Measurements from ENCODE around the gene LYPD5.
"Not testable (repeated sequence)": the region's sequence is repeated elsewhere in the genome, so short reads cannot be mapped to it uniquely, and the experiment has no call there.

Gene LYPD5

GRCh38 chr19:43802216-43802951, at the start of gene LYPD5:
Gene LYPD5, minus strand, starts transcription at chr19:43802447. Its CDS starts 67 bp downstream, at chr19:43802380.
- DNase-seq (no peak), ATAC-seq (no peak)
- peaks cover 49% of the 10 kb centered on the region for H3K27me3 Mint-ChIP-seq
- no peaks in the 10 kb centered on the region for H3K9me3 Mint-ChIP-seq
- peaks cover 22% of the 10 kb centered on the region for H3K4me1 Mint-ChIP-seq
- H3K4me3 Mint-ChIP-seq = no peak within 1 kb of the TSS
- H3K27ac Mint-ChIP-seq = peak within 1 kb of the TSS in 1 of 2 donors; percentile 56

- no peaks in the 10 kb centered on the region for H3K27me3 Mint-ChIP-seq
- ATAC-seq (no peak), DNase-seq (no peak)
- H3K9me3 Mint-ChIP-seq = peaks cover 33 to 38% of the 10 kb centered on the region in 2 donors
- H3K4me3 Mint-ChIP-seq = no peak overlapping the region
- no peaks in the 10 kb centered on the region for H3K4me1 Mint-ChIP-seq
- no peak overlapping the region for H3K27ac Mint-ChIP-seq
Observed at GRCh38 chr19:43848821-43849220, 46.6 kb upstream of the LYPD5 start.

- DNase-seq (no peak), ATAC-seq (no peak)
- peaks cover 32 to 37% of the 10 kb centered on the region in 2 donors for H3K9me3 Mint-ChIP-seq
- H3K27me3 Mint-ChIP-seq = no peaks in the 10 kb centered on the region
- H3K4me1 Mint-ChIP-seq = no peaks in the 10 kb centered on the region
- no peak overlapping the region for H3K27ac Mint-ChIP-seq
- no peak overlapping the region for H3K4me3 Mint-ChIP-seq
Observed at GRCh38 chr19:43847884-43848283, 45.6 kb upstream of the LYPD5 start.

- Mint-ChIP-seq H3K4me3 (no peak overlapping the region), H3K9me3 (peaks cover 27 to 31% of the 10 kb centered on the region in 2 donors), H3K27ac (no peak overlapping the region), H3K4me1 (no peaks in the 10 kb centered on the region), H3K27me3 (no peaks in the 10 kb centered on the region)
- ATAC-seq (no peak), DNase-seq (no peak)
Observed at GRCh38 chr19:43847246-43847645, 45.0 kb upstream of the LYPD5 start.

- Mint-ChIP-seq H3K4me1 (no peaks in the 10 kb centered on the region), H3K4me3 (no peak overlapping the region), H3K27ac (no peak overlapping the region), H3K27me3 (no peaks in the 10 kb centered on the region), H3K9me3 (peaks cover 38 to 53% of the 10 kb centered on the region in 2 donors)
- ATAC-seq (no peak), DNase-seq (no peak)
Observed at GRCh38 chr19:43842007-43842406, 39.8 kb upstream of the LYPD5 start.

- ATAC-seq (no peak), DNase-seq (no peak)
- no peak overlapping the region for H3K27ac Mint-ChIP-seq
- H3K4me1 Mint-ChIP-seq = no peaks in the 10 kb centered on the region
- H3K4me3 Mint-ChIP-seq = no peak overlapping the region
- H3K27me3 Mint-ChIP-seq = no peaks in the 10 kb centered on the region
- H3K9me3 Mint-ChIP-seq = peaks cover 43 to 61% of the 10 kb centered on the region in 2 donors
Observed at GRCh38 chr19:43839139-43839538, 36.9 kb upstream of the LYPD5 start.

- peak; percentile 74 to 84 for DNase-seq
- Mint-ChIP-seq H3K4me3 (peak within 1 kb of the TSS; percentile 91 to 94), H3K27ac (peak within 1 kb of the TSS; percentile 72 to 87), H3K9me3 (peaks cover 13 to 25% of the 10 kb centered on the region in 2 donors), H3K27me3 (peaks cover 28% of the 10 kb centered on the region), H3K4me1 (peaks cover 24% of the 10 kb centered on the region)
- peak; percentile 99 for ATAC-seq
Observed at GRCh38 chr19:43826787-43827754, 24.8 kb upstream of the LYPD5 start, which contains the start of gene ZNF283. Gene ZNF283, plus strand, starts transcription at chr19:43827321. Its CDS starts 6,184 bp downstream, at chr19:43833505.

GRCh38 chr19:43824572-43824971, 22.3 kb upstream of the LYPD5 start:
- DNase-seq, H3K27ac Mint-ChIP-seq, ATAC-seq, H3K4me3 Mint-ChIP-seq: not testable (repeated sequence)
- Mint-ChIP-seq H3K9me3 (peaks cover 13 to 34% of the 10 kb centered on the region in 2 donors), H3K4me1 (peaks cover 36% of the 10 kb centered on the region), H3K27me3 (peaks cover 41% of the 10 kb centered on the region)

GRCh38 chr19:43823856-43824255, 21.6 kb upstream of the LYPD5 start:
- not testable (repeated sequence) for H3K27ac Mint-ChIP-seq, DNase-seq, ATAC-seq, H3K4me3 Mint-ChIP-seq
- peaks cover 13 to 35% of the 10 kb centered on the region in 2 donors for H3K9me3 Mint-ChIP-seq
- peaks cover 48% of the 10 kb centered on the region for H3K27me3 Mint-ChIP-seq
- H3K4me1 Mint-ChIP-seq = peaks cover 36% of the 10 kb centered on the region

- Mint-ChIP-seq H3K4me3 (peak overlapping the region; percentile 85 to 88), H3K9me3 (peaks cover 17 to 33% of the 10 kb centered on the region in 2 donors), H3K27ac (no peak overlapping the region), H3K27me3 (peaks cover 55% of the 10 kb centered on the region), H3K4me1 (peaks cover 13% of the 10 kb centered on the region)
- ATAC-seq = no peak
- DNase-seq = no peak
Observed at GRCh38 chr19:43820884-43821215, 18.6 kb upstream of the LYPD5 start.

- peaks cover 15 to 31% of the 10 kb centered on the region in 2 donors for H3K9me3 Mint-ChIP-seq
Observed at GRCh38 chr19:43820098-43820883, 18.0 kb upstream of the LYPD5 start.

GRCh38 chr19:43818500-43818899, 16.3 kb upstream of the LYPD5 start:
- Mint-ChIP-seq H3K27ac (no peak overlapping the region), H3K4me1 (peaks cover 12% of the 10 kb centered on the region), H3K4me3 (no peak overlapping the region), H3K27me3 (peaks cover 34% of the 10 kb centered on the region), H3K9me3 (peaks cover 15 to 21% of the 10 kb centered on the region in 2 donors)
- DNase-seq (no peak), ATAC-seq (no peak)

More at GRCh38 chr19:43820098-43820883, 18.0 kb upstream of the LYPD5 start:
- peak in 1 of 2 donors; percentile 23 for DNase-seq
- ATAC-seq = peak; percentile 73
- peaks cover 50% of the 10 kb centered on the region for H3K27me3 Mint-ChIP-seq
- peak overlapping the region in 1 of 2 donors; percentile 92 for H3K27ac Mint-ChIP-seq
- peaks cover 12% of the 10 kb centered on the region for H3K4me1 Mint-ChIP-seq
- H3K4me3 Mint-ChIP-seq = peak overlapping the region; percentile 85 to 88

- ATAC-seq, DNase-seq, H3K27ac Mint-ChIP-seq, H3K4me3 Mint-ChIP-seq: not testable (repeated sequence)
- Mint-ChIP-seq H3K4me1 (peaks cover 12% of the 10 kb centered on the region), H3K9me3 (peaks cover 15 to 21% of the 10 kb centered on the region in 2 donors), H3K27me3 (peaks cover 44% of the 10 kb centered on the region)
Observed at GRCh38 chr19:43817454-43817853, 15.2 kb upstream of the LYPD5 start.

GRCh38 chr19:43814663-43815352, 12.6 kb upstream of the LYPD5 start:
- peaks cover under 1% of the 10 kb centered on the region for H3K4me1 Mint-ChIP-seq
- H3K27me3 Mint-ChIP-seq = peaks cover 57% of the 10 kb centered on the region
- ATAC-seq (peak; percentile 59), DNase-seq (no peak)
- no peak overlapping the region for H3K27ac Mint-ChIP-seq
- H3K9me3 Mint-ChIP-seq = peaks cover 14 to 15% of the 10 kb centered on the region in 2 donors
- H3K4me3 Mint-ChIP-seq = no peak overlapping the region

All from stimulated activated naive CD8-positive, alpha-beta T cell treated with anti-CD3 and anti-CD28 coated beads, Interleukin-15, amount 100 ng/mL, for 72 hours (primary cell).